NCI-H524 (cell line): Measurements from ENCODE around the gene ETV5.
A peak's percentile ranks its signal among the peaks of the same experiment; 100 is the strongest.

ENCODE experiments used
- DNase-seq, 2 experiments: peaks; one replicate each; lab custom pipeline; 2025; lab: John Stamatoyannopoulos, UW

Gene ETV5

DNA sequence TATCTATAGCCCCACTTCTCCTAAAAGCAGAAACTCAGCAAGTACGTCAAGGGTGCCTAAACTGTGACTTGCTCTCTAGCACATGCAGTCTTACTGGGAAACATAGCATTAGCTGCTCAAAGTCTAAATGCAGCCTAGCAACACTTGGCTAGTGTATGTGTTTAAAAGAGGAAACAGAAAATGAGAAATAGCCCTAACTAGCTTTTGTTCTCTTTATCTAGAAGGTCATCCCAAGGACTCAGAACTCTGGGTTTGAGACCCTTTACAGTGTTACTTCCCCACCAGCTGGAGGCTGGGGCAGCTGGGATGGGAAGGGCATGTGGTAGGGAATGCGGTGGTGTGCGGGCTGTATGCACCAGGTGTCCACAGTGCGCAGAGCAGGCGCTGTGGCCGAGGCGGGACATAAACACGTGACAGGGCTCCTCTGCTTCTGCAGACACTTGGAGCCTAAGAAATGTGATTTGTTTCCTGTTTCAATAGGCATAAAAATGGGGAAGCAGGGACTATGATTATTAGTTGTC lies 13.3 kb downstream of the ETV5 start:
- DNase-seq, result peak in 1 of 2 experiments; percentile 35

DNA sequence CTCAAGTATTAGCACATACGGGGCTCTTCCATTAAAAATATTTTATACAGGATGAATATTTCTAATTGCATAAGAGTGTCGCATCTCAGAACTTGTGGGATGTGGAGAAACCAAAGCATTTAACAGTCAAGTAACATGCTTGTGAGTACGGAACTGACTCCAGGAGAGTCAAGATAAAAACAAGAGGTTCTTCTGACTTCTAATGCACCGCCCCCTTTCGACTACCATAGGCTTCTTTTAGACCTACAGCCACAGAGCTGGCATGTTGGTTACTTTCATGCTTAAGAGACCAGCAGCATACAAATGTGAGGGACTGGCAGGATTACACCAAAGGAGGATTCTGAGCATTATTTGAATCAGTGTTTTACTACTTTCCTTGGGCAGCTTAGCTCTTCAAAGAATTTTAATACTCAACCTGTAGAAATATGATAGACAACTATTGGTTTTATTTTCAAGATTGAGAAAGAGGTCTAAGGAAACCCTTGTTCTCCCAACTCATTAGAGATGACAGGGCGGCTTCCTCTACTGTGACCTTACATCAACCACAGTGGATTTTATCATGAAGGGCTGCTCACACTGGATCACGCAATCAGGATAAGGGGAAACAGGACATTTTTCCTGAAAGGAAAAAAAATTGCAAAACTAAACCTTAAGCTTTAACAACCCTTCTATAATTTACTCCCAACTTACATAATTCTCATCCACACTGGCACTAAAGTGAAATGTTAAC lies 14.0 kb downstream of the ETV5 start:
- no peak for DNase-seq

DNA sequence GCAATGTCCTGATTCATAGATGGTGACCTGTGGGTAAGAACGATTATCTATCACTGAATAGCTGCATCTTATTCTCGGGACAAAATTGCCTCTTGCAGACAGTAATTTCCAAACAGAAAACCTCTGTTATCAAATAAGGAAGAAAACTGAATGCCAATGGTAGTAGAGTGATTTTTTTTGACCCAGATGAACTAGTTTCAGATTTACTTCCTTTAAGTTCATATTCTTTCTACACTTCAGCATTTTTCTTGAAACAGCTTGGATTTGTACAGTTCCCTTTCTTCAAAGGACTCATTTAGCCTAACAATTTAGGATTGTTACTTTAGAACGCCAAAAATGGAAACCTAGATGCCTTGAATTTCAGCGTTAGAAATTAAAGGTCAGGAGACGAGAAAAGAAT lies 14.6 kb downstream of the ETV5 start:
- no peak for DNase-seq

DNA sequence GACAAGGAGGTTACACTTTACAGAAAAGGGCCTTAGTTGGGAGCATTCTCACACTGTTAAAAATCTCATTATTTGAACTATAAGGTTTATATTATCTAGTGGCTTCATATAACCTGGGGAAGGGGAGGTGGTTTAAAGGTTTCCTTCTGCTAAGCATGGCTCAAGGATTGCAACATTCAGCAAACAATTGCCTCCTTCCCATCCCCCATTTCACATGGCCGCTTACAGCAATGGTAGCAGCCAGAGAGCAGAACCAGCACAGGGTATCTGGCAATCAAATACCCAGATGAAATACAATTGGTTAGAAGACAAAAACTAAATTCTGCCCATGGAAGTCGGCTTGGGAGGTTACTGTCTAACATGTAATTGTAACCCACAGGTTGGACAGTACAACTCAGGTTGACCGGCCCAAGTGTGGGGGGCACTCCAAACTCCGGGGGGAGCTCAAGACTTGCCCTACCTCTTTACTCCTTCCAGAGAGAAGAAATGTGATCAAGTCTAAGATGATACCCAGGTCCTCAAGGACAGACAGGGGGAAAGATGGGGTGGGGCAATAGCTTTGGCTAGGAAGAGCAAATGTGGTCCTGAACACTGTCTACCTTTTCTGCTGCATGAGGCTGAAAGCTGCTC lies 15.5 kb downstream of the ETV5 start:
- DNase-seq, result peak in 1 of 2 experiments; percentile 14

DNA sequence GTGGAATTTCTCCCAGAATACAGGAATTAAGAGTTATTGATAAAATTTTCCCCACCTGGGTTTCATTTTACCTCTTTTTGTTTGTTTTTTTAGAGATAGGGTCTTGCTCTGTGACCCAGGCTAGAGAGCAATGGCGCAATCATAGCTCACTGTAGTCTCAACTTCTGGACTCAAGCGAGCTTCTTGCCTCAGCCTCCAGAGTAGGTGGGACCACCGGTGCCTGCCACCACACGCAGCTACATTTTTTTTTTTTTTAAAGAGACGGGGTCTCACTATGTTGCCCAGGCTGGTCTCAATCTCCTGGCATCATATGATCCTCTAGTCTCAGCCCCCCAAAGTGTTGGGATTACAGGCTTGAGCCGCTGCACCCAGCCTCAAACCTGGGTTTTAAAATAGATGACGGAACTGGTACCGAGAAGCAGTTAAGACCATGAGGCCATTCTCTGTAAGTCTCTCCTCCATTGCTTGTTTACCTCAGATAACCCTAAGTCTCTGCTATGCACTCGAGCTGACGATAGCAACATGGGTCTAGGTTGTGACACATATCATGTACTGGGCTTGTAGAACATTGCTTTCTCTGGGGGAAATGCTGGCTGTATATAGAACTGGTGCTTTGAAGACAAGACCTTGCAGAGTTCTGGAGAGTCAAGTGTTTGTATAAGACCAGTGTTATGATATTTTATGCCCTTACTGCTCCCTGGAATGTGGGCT lies 16.4 kb downstream of the ETV5 start:
- no peak for DNase-seq

DNA sequence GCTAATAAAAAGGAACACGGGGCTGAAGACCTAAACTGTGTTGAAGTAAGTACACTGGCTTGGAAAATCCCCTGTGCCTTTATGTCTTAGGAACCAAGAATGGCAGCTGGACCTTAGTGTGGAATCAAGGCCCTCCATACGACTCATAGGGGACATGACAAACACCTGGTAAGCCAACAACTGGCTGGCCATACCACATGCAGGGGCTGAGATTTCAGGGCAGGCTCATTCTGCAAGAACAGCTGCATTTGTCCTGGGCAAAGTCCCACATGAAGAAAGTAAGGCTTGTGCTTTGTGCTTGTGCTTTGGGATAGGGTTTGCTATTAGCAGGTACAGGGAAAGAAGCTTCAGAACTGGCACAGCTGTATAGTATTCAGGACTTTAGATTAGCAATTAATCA lies 18.0 kb downstream of the ETV5 start:
- no peak for DNase-seq

DNA sequence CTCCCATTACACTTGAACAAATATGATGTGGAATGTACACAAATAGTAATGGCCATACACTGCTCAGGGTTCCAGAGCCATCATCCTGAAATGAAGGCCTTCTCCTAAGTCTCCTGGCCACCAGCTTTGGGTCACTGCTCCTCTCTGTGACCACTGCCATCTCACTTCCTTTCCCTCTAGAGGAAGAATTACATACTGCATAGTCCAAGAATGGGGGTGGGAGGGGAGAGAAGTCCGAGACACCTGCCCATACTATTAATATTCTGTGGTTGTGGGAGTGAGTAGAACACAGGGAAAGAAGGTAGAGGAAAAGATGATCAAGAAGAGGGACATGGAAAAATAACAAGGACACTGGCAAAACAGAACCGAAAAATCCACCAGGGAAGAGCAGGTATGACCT lies 20.6 kb downstream of the ETV5 start:
- DNase-seq, result no peak

DNA sequence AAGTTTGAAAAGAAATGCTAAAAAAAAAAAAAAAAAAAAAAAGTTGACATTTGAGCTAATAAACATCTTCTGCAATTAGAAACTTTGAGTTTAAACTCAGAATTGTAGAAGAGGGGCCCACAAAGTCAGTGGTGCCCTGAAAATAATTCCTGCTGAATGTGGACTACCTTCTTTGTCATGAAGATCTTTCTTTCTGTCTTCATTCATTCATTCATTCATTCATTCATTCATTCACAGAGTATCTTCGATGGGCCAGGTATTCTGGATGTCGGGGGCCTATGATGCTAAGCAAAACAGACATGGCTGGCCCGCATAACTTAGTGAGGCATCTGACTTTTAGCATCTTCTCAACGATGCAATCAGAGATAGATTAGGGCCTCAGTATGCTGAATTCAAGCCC lies 24.6 kb downstream of the ETV5 start:
- DNase-seq, result no peak

DNA sequence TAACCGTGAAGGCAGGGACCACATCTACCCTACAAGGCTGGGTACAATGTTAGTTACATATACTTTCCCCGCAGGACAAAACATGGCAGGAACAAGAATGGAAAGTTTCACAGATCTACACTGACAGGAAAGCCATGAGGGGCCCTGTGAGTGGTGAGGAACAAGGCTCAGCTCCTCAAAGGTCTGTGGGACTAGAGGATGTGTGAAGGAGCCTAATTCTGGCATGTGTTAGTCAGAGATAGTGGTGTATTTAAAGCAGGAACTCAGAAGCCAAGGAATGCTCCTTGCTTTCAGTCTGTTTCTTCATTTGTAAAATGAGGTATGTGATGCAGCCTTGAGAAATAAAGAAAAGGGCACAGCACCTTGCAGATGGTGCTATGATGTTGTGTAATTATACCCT lies 25.1 kb downstream of the ETV5 start:
- no peak for DNase-seq

DNA sequence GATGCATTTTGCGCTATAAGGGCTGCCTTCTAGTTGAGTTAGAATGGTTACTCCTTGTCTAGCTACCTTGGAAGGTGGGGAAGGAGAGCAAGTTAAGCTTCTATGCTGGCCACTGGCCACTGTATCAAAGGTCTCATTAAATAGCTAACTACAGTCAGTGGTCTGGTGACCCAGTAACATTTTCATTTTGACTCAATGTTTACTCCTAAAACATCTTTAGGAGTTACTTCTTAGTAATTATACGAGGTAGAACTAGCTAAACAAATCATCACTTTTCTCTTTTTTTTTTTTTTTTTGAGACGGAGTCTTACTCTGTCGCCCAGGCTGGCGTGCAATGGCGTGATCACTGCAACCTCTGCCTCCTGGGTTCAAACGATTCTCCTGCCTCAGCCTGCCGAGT lies 26.7 kb downstream of the ETV5 start:
- DNase-seq, result no peak

DNA sequence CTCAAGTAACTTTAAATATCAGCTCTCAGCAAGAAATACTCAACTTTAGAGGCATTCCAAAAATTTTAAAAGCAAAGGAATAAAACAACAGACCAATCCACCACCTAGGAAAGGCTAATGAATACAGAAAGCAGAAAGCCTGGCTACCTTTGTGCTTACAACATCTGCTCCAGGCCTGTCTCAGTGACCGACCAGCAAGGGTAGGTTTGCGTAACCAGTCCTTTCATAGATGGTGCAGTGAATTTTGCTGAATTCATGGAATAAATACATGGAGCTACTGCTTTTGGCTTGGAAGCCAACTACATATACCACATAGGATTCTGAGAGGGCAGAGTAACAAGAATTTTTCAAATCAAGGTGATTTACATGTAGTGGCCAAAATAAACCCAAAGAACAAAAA lies 27.2 kb downstream of the ETV5 start:
- DNase-seq, result no peak

DNA sequence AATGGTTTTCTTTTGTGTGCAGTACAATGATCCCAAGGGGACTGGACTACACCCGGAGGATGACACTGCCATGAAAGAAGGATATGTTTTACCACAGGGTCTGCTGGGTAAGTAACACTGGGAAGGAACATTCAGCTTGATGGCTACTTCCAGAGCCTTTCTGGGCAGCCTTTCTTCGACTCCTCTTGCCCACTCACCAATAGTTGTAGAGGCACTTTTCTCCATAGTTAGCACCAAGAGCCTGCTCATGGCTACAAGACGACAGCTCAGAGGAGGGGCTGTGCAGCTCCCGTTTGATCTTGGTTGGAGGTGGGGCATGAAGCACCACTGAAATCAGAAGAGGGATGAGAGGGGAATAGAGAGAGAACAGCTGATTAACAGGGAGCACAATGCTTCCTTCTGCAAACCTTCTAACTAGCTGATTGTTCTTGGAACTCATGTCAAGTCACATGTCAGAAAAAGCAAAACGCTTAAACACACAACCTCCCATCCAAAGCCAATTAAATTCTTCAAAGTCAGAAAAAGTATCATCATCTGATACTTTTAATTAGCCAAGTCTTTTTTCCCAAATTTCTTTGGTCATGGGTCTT lies 27.9 kb downstream of the ETV5 start:
- DNase-seq, result no peak

DNA sequence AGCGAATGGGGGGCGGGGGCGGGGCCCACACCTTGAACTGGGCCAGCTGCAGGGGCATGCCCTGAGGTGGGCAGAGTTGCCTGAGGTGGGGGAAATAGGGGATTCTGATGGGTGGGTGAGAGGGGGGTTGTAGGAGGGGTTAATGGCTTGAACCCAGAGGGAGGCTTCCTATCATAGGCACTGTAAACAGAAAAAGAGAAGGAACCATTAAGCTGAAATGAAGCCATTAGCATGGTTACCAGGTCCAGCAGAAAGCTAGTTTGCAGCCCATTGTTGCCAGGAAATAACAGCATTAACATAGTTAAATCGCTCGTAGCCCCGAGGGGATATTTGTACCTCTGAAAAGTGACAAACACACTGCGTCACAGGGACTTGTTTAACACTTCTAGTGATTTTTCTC lies 29.0 kb downstream of the ETV5 start:
- DNase-seq, result no peak

DNA sequence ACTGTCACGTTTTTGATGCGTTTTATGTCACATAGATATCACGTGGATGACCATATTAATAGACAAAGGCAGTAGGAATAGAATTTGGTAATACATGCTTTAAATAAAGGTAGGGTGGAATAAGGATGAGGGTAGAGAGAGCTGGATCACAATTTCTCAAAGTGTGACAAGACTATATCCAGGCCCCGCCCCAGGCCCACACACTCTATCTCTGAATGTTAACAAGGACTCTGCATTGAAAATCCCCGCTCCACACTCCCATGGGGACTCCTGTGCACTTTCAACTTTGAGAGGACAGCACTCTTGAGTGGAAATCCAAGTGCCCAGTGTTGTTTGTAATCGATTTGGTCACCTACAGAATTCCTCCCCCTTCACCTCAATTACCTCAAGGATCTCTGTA lies 31.4 kb downstream of the ETV5 start:
- DNase-seq, result no peak

DNA sequence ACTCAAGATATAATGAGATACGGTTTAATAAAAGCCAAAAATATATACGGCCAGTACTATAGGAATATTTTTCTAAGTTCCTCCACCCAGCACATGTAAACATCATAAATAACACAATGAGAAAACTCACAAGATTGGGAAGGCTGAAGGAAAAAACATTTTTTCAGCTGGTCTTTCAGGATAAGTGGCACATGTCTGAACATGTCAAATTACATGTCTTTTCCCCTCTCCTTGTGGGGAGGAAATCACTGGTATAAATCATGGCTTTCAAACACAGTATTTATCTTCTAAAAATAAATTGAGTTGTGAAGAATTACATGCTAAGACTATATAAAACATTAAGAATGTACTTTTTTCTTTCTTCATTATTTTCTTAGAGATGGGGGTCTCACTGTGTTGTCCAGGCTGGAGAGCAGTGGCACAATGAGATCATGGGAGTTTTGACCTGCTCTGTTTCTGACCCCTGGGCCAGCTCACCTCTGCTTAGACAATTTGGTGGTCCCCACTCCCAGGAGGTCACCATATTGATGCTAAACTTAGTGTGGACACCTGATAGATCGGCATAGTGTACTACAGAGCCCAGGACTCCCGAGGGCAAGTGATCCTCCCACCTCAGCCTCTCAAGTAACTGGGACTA lies 32.8 kb downstream of the ETV5 start:
- no peak for DNase-seq

DNA sequence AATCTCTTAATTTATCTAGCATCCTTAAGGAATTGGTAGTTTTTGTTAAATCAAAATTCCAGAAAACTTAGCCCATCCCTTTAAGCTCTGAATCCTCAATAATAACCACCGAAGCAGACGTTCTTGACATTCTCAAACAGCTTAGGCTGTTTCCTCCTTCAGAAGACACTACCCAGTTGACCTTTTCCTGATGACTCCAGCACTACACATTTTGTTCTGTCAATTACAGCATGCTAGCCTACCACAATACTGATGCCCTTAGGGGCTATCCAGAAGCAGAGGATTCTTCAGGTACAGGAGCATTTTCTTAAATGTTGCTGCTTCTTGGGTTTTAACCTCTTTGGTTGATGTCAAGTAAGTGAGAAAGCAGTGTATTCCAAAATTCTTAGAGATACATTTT lies 33.4 kb downstream of the ETV5 start:
- no peak for DNase-seq

DNA sequence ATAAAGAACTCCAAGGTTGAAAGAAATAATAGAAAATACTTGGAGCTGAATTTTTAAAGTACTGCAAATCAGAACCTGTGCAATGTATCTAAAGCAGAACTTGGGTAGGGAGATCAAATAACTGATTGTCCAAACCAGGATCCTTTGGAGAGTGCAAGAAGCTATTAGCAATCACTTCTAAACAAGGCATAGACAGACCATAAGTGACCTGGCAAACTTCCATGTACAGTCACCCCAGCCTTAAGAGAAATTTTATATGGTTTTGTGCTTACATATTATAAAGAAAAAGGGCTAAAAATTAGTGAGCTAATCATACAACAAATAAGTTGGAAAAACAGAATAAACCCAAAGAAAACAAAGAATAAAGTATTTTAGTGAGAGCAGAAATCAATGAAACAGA lies 35.2 kb downstream of the ETV5 start:
- DNase-seq, result no peak

DNA sequence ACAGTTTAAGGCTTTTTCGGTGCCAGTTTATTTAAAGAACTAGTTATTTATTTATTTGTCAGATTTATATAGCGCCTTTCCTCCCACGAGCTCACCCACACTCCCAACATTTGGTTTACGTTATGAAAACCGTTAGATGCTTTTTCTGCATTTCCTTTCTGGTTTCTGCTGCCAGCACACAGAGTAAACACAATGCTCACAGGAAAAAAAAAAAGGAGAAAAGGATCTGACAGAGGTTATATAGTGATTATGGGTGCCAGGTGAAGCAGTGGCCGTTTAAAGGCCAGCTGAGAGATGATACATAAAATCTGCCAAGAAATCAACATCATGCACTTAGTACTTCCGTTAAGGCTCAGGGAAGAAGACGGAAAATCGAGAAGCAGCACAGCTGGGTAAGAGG lies 37.9 kb downstream of the ETV5 start:
- no peak for DNase-seq

DNA sequence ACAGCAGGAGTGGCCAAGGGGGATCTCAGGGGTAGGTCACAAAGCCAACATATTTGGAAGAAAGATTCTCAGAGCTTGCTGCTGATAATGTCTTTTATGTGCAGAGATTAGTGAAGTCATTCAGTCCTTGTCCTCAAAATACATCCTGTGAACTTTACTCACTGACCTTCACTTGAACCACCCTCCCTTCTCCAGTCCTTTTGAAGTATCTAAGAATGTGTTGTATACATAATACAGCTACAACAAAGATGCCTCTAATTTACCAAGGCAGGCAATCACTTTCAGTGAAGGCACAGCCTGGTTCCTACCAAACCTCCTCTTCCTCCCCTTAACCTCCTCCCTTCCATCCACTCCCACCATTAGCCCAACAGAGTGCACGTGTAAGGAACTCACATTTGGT lies 38.3 kb downstream of the ETV5 start:
- no peak for DNase-seq

DNA sequence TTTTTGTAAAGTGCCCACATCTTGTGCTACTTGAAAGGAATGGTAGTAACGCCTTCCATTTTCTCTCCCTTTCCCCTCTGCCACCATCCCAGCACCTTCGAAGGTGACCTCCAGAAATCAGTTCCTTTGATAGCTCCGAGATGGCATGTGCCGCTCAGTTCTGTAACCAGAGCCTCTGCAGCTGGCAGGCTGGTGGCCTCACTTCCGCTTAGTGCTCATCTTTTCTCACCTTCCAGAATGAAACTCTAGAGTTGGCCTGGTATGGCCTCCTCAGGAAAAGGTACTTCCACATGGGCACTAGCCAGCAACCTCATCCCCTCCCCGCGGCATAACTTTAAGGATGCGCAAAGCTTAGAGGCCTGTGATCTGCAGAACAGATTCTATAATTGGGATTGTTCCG lies 38.8 kb downstream of the ETV5 start:
- DNase-seq, result no peak

DNA sequence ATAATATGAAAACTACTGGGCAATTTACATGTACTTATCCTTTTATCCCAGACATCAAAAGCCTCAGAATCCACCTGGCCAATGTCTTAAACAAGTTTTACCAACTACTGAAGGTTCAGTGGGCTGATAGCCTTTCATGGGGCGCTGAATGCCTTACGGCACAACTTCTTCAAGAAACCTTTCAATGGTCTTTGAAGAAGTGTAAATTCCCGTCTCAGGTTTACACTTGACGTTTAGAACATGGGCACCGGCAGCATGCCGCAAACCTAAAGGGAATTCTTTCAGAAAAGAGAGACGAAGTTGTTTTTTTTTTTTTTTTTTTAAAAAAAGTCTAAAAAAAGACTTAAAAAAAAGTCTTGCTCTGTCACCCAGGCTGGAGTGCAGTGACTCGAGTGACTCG lies 39.7 kb downstream of the ETV5 start:
- no peak for DNase-seq

DNA sequence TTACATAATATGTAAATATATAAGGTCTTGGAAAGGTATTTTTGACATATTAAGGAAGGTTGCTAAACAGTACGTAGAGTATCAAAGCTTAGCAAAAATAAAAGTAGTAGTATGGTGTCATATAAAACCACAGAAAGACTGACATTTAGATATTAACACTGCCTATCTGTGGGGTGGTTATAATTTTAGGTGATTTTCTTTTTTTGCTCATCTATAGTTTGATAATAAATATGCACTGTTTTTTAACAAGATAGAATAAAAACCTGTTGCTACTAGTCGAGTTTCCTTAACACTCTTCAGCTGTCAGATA lies 40.7 kb downstream of the ETV5 start:
- no peak for DNase-seq
